K562 (cell line): ENCODE results near the gene LTA. TPM values are rescaled to one million over a fixed set of nuclear protein-coding genes. Genes with fewer than 3 reads are reported as not detected.

Source experiments
- ARID1B ChIP-seq: fragments of 450-650 bp; IDR thresholded peaks from 2 replicates; pipeline ENCODE4 v1.6.1; 2016; ENCODE audit warnings: antibody characterized with exemption, mild to moderate bottlenecking, inconsistent platforms
- ATF7 ChIP-seq: fragments of 450-650 bp; IDR thresholded peaks from 2 replicates; pipeline ENCODE4 v1.7.1; 2014; ENCODE audit warnings: mild to moderate bottlenecking, moderate library complexity
- CBFB ChIP-seq: sonication (generic); formaldehyde crosslinking; IDR thresholded peaks from 2 replicates; pipeline ENCODE4 v1.4.0; 2020; ENCODE audit warnings: mild to moderate bottlenecking, missing genetic modification reagents
- E4F1 ChIP-seq: fragments of 250-450 bp; sonication (Bioruptor Pico); IDR thresholded peaks from 2 replicates; pipeline ENCODE4 v1.5.0; 2021; ENCODE audit warnings: mild to moderate bottlenecking, borderline replicate concordance
- FOXJ3 ChIP-seq: sonication (generic); formaldehyde crosslinking; IDR thresholded peaks from 2 replicates; pipeline ENCODE4 v1.4.0; 2020; ENCODE audit warnings: mild to moderate bottlenecking, missing genetic modification reagents
- HIVEP1 ChIP-seq: fragments of 250-450 bp; sonication (Bioruptor Pico); IDR thresholded peaks from 2 replicates; pipeline ENCODE4 v1.4.0; 2020; ENCODE audit warnings: mild to moderate bottlenecking
- HMBOX1 ChIP-seq: sonication (generic); IDR thresholded peaks from 2 replicates; pipeline ENCODE4 v1.6.1; 2016
- ILK ChIP-seq: fragments of 450-650 bp; IDR thresholded peaks from 2 replicates; pipeline ENCODE4 v1.6.1; 2016; ENCODE audit warnings: missing genetic modification characterization, low read depth, mild to moderate bottlenecking, missing compliant biosample characterization, moderate library complexity, borderline replicate concordance
- KLF1 ChIP-seq: fragments of 450-650 bp; IDR thresholded peaks from 2 replicates; pipeline ENCODE4 v1.6.1; 2016; ENCODE audit warnings: missing genetic modification characterization, missing compliant biosample characterization
- MAFK ChIP-seq: IDR thresholded peaks from 2 replicates; pipeline ENCODE4 v1.6.1; 2011; ENCODE audit warnings: low read length, improper control_type of control experiment
- PHF20 ChIP-seq: fragments of 450-650 bp; IDR thresholded peaks from 2 replicates; pipeline ENCODE4 v1.6.1; 2018; ENCODE audit not compliant: partially characterized antibody
- RBM34 ChIP-seq: fragments of 200-400 bp; formaldehyde crosslinking; IDR thresholded peaks from 2 replicates; pipeline ENCODE4 v1.6.1; 2018; ENCODE audit warnings: low read length, borderline replicate concordance; ENCODE audit not compliant: insufficient read depth
- TGIF2 ChIP-seq: sonication (generic); formaldehyde crosslinking; IDR thresholded peaks from 2 replicates; pipeline ENCODE4 v1.8.1; 2022; ENCODE audit warnings: mild to moderate bottlenecking, missing genetic modification reagents, moderate library complexity
- ZEB2 ChIP-seq: fragments of 450-650 bp; IDR thresholded peaks from 2 replicates; pipeline ENCODE4 v1.6.1; 2016
- polyA plus RNA-seq, 8 experiments: library from polyadenylated mRNA; depleted of rRNA in 4 of 8; stranded (reverse) in 5 of 8; unstranded in 3 of 8; fragments of >200 nt; fragmentation: Nextera tagmentation in 2 of 8; fragmentation: Illumina TruSeq in 1 of 8; extraction: Ambion mirVana in 2 of 8; extraction: Trizol in 1 of 8; gene quantifications; 2 replicates each; pipeline versions ENCODE4 v1.2.1 to v1.2.3, GENCODE V29; 2011 to 2014; ENCODE audit warnings: inconsistent platforms in 1 of 8, missing spikeins in 1 of 8
- total RNA-seq, 7 experiments: library from RNA; depleted of rRNA in 6 of 7; stranded (reverse); fragments of >200 nt in 6 of 7; fragmentation: Illumina TruSeq in 2 of 7; extraction: Trizol in 2 of 7; gene quantifications; 2 replicates each; pipeline versions ENCODE4 v1.2.1 to v1.2.3, GENCODE V29; 2011 to 2021; ENCODE audit warnings: low replicate concordance in 1 of 7
- TF ChIP-seq, protein P1 (sequence below): IDR thresholded peaks from 2 replicates; pipeline ENCODE4 v1.6.1; 2011; ENCODE audit warnings: borderline replicate concordance, low read depth, mild to moderate bottlenecking, moderate library complexity, low read length; ENCODE audit not compliant: insufficient read depth, poor library complexity, severe bottlenecking
- TF ChIP-seq, protein P2 (sequence below): IDR thresholded peaks from 2 replicates; pipeline ENCODE4 v1.6.1; 2012; ENCODE audit warnings: low read depth, low read length, improper control_type of control experiment, borderline replicate concordance

Gene LTA
- total and polyA plus RNA-seq, 9 of the 15 experiments (the other 6 are each of a cell fraction or from before 2014, with no cell fraction given), result 0.80 TPM; not detected in 8

DNA sequence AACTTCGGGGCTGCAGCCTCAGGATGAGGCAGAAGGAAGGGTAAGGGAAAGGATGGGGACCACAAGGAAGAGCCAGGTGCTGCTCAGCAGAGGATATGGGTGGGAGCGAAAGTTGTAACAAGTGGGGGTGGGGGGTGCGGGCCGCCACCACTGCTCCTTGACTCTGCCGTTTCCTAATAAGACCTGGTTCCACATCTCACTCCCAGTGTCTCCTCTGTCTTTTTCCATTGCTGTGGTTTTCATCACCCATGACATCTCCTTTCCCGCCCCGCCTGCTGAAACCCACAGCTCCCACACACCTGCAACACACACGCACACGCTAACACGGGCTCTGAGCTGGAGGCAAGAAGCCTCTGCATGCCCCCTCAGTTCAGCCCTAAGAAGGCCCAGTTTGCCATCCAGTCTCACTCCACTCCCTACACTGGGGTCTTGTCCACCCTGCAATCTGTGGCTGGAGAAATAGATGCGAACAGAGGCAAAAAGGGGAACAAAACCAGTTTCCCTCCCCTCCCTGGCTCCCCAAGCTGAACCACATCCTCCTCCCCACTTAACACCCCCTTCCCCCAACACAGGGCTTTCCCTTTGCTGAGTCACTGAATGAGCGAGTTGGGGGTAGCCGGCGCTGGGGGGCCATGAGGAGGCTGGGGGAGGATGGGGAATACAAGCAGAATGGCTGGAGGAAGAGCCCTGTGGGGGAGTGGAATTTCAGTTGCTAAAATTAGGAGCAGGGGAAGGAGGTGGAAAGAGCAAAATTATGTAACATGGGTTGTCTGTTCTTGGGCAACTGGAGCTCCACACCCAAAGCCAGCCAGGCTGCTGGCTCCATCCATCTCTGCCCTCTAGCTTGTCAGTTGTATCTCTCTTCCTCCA is 13.2 kb upstream of the LTA start (continued):
- TF ChIP-seq CBFB (CRISPR knock-in tag) (no peak), ZEB2 (no peak), ILK (tag) (no peak), HIVEP1 (peak; percentile 89), ARID1B (peak; percentile 70), TGIF2 (CRISPR knock-in tag) (no peak), HMBOX1 (0 out of 2 replicates have a peak, but pooled peaks have one; percentile 20), FOXJ3 (CRISPR knock-in tag) (no peak), PHF20 (no peak), KLF1 (no peak), ATF7 (peak; percentile 43; the same call in 1 of the 2 replicates), MAFK (peak; percentile 49), E4F1 (CRISPR knock-in tag) (no peak), RBM34 (no peak)
- TF ChIP-seq, protein P1, sequence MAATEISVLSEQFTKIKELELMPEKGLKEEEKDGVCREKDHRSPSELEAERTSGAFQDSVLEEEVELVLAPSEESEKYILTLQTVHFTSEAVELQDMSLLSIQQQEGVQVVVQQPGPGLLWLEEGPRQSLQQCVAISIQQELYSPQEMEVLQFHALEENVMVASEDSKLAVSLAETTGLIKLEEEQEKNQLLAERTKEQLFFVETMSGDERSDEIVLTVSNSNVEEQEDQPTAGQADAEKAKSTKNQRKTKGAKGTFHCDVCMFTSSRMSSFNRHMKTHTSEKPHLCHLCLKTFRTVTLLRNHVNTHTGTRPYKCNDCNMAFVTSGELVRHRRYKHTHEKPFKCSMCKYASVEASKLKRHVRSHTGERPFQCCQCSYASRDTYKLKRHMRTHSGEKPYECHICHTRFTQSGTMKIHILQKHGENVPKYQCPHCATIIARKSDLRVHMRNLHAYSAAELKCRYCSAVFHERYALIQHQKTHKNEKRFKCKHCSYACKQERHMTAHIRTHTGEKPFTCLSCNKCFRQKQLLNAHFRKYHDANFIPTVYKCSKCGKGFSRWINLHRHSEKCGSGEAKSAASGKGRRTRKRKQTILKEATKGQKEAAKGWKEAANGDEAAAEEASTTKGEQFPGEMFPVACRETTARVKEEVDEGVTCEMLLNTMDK, result no peak
- TF ChIP-seq, protein P2, sequence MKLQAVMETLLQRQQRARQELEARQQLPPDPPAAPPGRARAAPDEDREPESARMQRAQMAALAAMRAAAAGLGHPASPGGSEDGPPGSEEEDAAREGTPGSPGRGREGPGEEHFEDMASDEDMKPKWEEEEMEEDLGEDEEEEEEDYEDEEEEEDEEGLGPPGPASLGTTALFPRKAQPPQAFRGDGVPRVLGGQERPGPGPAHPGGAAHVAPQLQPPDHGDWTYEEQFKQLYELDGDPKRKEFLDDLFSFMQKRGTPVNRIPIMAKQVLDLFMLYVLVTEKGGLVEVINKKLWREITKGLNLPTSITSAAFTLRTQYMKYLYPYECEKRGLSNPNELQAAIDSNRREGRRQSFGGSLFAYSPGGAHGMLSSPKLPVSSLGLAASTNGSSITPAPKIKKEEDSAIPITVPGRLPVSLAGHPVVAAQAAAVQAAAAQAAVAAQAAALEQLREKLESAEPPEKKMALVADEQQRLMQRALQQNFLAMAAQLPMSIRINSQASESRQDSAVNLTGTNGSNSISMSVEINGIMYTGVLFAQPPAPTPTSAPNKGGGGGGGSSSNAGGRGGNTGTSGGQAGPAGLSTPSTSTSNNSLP, result no peak
